ENCODE measurements around the gene CD8B.
"Not testable (repeated sequence)": the region's sequence is repeated elsewhere in the genome, so short reads cannot be mapped to it uniquely, and the experiment has no call there.

The CD8B gene

DNA sequence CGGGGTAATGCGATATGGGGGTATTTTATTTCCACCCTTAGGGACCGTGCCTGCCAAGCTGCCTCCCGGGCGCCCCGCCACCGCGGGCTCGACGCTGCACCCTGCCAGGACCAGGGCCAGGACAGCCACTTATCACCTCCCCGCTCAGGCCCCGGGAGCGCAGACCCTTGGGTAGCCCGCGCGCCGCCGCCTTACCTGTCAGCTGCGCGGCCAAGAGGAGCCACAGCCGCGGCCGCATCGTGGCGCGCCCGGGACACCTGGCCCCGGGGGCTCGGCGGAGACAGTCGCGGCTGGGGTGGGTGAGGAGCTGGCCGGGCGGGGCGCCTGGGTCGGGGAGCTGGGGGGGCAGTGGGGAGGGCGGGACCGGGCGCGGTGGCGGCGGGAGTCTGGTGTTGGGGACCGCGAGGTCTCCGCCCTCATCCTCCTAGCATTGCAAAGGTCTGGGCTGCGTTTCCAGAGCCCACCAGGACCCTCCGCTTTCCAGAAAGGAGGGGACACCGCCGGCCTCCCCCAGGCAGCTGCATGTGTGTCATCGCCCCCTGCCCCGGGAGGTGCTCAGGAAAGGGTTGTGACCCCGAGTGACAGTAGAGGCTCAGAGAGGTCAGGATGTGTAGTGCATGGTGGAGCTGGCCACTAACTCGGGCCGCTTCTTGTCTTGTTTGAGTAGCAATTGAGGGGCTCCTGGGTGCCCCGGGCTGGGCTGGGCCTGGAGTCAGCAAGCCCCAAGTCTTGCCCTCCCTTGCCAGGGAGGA, at the start of gene CD8B:
CD8B (minus strand) TSS at position 259 of the 752 bp plus-strand sequence; CDS start at position 238, 21 bp downstream.
- DNase-seq, result peak; percentile 40

DNA sequence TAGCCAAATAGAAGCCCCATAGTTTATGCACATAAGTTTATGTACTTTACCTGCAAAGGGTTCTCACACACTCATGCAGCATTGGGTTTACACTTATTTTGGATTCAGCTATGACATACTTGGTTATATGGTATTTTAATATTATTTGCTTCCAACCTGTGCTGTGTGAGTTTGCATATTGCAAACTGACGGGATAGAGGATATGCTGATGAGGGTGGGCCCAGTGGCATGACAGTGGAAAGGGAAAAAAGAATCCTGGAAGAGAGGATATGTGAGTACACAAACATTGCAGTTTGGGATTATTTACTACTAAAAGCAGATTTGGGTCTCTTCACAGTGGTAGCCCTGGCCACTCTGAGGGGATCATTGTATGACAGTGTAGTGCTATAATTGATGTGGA, 44.2 kb upstream of the CD8B start:
- DNase-seq, result not testable (repeated sequence)

DNA sequence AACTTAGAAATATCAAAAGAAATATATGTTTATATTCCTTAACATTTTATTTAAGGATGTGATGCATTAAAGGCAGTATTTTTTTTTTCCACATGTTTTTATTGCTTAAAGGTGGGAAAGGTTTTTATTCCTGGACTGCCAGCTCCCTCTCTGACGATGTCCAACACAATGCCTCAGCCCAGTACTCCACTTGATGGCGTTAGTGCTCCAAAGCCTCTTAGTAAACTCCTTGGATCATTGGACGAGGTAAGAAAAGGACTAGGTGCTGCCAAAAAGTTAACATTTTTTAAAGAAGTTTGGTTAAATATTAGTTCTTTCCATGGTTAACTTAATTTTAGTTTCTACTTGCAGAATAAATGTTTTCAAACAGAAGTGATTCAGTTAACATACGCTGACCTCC, 39.0 kb upstream of the CD8B start:
- not testable (repeated sequence) for DNase-seq

DNA sequence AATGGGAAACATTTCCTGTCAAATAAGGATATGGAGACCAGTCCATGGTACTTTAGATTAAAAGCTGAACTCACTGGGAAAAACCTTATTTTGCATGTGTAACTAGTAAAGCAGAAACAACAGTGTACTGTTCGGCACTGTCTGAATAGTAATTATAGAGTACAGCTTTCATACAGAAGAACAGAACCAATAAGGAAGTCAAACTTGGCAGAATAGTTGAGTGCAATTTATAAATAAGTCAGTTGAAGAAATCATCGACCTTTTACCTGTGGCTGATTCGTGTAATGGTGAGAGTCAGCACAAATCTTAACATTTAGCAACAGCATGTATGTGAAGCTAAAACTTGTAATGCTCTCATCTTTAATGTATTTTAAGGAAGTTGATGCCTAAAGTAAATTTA, 24.3 kb upstream of the CD8B start:
- DNase-seq, result not testable (repeated sequence)

DNA sequence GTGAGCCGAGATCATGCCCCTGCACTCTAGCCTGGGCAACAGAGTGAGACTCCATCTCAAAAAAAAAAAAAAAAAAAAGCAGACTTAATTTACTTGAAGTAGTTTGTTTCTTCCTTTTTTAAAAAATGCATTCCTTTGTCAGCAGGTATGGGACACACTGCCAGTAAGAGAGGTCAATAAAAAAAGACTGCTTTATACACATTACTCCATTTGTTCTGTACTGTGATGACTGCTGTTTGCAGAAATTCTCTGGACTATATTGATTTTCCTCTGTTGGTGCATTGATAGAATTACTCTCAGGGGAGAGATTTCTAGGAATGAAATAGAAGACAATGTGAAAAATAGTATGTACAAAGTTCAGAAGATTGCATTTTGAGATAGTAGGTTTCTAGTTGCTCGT, 21.2 kb upstream of the CD8B start:
- DNase-seq, result not testable (repeated sequence)

DNA sequence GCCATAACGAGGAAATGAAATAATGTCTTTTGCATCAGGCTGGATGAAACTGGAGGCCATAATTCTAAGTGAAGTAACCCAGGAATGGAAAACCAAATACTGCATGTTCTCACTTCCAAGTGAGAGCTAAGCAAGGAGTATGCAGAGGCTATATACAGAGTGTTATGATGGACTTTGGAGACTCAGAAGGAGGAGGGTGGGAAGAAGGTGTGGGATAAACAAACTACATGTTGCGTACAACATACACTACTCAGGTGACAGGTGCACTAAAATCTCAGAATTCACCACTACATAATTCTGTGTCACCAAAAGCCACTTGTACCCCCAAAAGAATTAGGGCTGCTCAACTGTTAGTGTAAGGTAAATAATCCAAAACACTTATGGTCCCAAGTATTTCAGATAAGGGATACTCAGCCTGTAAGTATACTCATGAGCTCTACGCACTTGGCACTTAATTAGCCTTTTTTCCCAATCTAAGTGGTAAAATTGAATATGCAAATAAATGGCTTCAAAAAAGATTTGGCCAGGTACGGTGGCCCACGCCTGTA, 20.5 kb upstream of the CD8B start:
- not testable (repeated sequence) for DNase-seq

DNA sequence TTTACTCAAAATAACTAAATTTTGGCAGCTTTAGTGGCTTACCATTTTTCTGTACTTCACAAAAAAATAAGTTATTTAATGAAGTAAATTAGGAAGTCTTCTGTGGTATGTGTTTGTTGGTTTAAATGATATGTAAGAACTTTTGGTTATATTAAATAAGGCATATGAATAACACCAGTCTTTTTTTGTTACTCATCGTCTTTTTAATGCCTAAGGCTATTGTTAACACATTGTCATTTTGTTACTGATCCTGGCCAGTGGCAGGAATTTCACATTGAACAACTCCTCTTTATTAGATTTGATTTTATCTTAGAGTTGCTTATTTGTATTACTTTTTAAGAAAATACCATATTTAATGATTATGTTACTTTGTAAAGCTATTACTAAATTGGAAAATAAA, 17.3 kb upstream of the CD8B start:
- DNase-seq, result not testable (repeated sequence)

DNA sequence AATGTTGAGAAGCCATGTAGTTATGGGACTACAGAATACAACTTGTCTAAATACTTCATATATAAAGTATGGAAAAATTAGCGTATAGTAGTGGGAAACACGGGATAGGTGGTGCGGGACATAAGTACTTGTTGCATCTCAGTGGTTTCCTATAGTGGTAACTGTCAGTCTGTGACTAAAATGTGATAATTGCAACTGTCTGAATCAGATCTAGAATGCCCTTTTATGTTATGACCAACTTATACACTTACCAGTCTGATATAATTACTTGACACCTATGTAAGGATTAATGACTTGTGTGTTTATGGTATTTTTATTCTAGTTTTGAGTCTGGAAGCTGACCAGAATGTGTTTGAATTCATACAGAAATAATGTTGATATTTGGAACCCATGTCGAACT, 9.3 kb upstream of the CD8B start:
- not testable (repeated sequence) for DNase-seq

DNA sequence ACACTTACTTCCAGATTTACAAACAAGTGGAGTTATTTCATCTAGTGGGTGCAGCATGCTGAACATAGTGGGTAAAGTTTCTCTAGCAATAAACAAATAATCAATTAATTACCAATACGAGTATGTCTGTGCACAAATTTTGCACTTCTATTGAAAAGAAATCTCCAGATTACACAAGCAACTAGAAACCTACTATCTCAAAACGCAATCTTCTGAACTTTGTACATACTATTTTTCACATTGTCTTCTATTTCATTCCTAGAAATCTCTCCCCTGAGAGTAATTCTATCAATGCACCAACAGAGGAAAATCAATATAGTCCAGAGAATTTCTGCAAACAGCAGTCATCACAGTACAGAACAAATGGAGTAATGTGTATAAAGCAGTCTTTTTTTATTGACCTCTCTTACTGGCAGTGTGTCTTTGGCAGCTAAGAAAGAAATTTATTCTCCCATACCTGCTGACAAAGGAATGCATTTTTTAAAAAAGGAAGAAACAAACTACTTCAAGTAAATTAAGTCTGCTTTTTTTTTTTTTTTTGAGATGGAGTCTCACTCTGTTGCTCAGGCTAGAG, 7.3 kb upstream of the CD8B start:
- not testable (repeated sequence) for DNase-seq

DNA sequence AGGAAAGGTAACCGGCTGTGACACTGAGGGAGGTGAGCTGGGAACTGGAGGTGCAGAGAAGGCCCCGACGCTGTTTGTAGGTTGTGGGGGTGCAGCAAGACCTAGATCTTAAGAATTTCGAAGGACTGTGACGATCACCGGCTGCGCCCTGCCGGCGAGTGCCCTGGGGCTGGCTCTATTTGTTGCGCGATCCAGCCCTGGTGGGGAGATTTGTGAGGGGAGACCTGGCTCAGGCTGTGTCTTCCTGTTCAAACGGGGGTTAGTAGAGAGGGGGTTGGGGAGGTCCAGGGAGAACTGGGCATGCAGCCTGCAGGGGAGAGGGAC, 656 bp upstream of the CD8B start:
- peak; percentile 44 for DNase-seq

DNA sequence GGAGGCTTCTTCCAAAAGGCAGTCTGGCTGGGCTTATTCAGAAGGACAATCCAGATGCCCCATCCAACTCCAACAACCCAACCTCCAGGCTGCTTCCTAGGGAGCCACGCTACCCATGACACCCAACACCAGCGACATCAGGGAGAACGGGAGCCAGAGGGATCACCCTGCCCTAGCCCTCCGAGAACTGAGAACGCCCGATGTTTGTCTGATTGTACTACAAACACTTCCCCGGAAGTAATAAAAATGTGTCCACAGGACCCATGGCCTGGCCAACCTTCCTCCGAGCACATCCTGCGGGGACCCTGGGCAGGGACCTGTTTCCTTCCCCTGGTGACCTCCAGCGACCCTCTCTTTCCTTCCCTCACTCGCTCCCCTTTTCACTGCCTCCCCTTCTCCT, 511 bp downstream of the CD8B start:
- DNase-seq, result not testable (repeated sequence)

DNA sequence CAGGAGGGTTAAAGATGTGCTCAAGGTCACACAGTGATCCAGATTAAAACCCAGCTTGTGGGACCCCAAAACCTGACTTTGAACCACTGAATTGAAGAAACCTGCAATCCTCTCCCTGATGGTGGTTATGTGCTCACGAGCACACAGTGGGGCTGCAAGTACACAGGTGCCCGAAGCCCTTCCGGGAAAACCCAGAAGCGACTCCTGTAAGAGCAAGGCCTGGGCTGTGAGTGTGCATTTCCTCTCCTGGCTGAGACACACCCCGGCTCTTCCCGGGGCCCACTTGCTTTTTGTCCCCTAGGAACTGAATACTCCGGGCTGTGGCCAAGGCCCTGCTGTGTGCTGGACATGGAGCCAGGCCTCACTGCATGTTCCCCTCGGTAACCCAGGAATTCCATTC, 1.1 kb downstream of the CD8B start:
- DNase-seq, result not testable (repeated sequence)

DNA sequence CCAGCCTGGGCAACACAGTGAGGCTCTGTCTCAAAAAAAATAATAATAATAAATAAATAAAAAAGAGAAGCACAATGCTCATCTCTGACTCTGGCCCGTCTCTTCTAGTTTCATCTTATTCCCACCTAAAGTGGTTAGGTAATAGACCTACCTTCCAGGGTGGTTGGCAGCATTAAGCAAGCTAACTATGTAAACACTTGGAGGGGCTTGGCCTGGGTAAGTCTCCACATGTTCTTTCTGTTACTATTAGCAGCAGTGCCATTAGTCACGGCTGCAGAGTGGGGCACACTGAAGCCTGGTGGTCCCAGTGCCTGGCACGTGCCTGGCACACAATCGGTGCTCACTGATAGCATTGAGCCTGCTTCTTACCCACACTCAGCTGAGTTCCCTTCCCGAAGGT, 4.0 kb downstream of the CD8B start:
- DNase-seq, result not testable (repeated sequence)

DNA sequence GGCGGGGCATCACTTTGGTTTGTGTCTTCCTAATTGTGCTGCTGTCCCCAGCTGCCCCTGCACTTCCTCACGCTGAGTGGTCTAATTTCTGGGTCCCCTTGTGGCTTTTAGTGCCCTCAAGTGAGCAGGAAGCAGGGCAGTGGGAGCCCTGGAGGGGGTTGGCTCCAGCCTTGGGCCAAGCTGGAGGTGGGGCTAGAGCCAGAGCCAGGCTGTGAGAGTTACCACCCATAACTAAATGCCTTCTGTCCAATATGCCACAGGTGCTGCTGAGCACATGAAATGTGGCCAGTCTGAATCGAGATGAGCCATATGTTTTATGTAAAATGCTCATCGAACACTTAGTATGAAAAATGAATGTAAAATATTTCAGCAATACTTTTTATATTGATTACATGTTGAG, 5.2 kb downstream of the CD8B start:
- DNase-seq, result not testable (repeated sequence)

DNA sequence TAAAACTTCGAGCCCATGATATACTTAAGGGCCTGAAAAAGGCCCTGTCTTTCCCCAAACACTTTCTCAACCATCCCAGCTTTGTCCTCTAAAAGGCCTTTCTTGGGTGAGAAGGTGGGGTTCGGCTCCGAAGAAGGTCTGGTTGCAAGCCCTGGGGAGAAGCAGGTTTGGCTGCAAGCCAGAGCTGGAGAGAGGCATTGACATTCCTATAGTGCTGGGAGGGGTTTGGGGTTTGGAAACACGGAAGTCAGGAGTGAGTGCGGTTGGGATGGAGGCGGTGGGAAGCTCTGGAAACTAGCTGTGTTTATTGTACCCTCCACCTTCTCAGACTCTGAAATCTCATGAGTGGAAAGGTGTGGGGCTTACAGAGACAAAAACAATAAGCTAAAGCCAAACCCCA, 5.7 kb downstream of the CD8B start:
- not testable (repeated sequence) for DNase-seq

DNA sequence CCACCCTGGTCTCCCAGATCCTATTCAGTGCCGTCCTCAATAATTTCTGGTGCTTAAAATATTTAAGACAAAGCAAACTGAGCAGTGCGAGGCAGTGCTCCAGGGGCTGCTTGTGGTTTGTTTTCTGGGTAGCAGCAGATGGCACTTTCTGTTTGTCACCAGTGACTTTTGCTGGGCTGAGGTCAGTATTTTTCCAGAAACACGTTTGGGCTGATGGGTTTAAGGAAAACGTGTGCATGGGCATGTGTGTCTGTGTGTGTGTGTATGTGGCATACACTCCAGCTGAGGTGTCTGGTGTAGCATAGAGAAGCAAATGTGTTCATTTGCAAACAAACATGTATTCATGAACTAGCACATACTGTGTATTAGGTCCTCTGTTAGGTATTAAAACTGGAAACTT, 10.1 kb downstream of the CD8B start:
- DNase-seq, result not testable (repeated sequence)

DNA sequence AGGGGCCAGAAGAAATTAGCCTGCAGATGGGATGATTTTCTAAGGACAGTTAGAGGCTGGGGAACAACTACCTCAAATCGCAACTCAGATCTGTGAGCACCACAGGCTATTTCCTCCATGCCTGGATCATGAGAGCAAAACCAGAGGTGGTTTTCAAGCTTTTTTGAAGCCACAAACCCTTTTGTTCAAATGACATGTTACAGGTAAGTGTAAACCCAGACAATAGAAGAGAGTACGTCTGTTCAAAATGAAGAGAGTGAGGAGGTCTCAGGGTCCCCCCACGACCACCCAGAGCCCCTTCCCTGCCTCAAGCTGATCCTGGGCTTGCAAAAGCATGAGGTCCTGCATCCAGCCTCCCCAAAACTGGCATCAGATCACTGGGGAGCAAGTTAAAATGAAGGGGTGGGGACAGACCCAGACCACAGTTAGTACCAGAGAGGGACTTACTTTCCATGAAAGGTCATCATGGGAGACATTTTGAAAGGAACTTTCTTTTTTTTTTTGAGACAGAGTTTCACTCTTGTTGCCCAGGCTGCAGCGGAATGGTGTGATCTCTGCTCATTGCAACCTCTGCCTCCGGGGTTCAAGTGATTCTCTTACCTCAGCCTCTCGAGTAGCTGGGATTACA, 19.0 kb downstream of the CD8B start:
- not testable (repeated sequence) for DNase-seq

DNA sequence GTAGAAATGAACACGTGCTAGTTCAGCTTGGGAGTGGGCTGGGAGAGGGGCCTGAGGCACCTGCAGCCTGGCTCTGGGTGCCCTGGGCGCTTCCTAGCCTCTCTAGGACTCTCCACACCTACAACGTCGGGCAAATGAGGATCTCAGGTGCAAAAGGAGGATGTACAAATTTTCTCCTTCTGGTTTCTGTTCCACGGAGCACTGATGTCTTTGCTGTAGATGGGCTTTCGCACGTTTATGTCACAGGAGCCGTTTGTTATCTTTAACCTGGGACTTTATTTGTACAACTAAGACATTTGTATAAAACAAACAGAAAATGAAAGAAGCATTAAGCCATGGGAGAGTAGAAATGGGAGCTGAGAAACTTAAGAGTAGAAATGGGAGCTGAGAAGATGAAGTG, 20.4 kb downstream of the CD8B start:
- not testable (repeated sequence) for DNase-seq

DNA sequence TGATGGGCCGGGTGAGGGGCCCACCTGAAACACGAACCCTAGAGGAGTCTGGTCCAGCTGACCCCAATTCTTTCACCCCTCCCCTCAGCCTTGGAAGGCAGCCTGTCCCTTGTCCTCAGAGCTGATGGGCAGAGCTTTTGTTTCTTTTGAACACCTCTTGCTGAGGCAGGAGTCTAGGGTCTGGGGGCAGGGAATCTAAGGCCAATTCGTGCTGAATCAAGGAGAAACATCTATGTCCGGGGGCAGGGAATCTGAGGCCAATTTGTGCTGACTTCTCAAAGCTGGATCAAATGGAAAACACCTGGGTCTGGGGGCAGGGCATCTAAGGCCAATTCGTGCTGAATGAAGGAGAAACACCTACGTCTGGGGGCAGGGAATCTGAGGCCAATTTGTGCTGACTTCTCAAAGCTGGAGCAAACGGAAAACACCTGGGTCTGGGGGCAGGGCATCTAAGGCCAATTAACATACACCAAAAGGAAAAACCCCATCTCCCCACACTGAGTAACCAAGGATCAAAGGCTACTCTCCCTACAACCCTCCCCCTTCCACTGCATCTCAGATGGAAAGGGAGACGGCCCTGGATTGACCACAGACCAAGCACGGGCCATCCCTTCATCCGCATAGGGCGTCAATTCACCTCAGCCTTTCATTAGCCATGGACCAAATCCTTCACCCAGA, 21.7 kb downstream of the CD8B start:
- DNase-seq, result not testable (repeated sequence)

DNA sequence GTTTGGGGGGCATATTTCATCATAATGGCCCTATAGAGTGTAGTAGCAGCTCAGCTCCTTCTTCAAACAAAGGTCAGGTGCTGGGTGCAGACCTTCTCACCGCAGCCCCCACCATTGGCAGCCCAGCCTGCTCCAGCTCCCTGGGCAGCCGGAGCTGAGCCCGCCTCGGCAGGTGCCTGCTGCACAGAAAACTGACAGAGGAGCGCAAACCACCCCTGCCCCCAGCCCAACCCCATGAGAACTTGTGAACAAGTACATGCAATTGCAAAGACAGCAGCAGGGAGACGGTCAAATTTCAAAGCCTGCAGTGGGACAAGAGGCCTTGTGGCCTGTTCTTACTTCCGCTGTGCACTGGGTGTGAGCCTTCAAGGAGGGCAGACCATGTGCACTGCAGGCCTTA, 22.2 kb downstream of the CD8B start:
- DNase-seq, result not testable (repeated sequence)

DNA sequence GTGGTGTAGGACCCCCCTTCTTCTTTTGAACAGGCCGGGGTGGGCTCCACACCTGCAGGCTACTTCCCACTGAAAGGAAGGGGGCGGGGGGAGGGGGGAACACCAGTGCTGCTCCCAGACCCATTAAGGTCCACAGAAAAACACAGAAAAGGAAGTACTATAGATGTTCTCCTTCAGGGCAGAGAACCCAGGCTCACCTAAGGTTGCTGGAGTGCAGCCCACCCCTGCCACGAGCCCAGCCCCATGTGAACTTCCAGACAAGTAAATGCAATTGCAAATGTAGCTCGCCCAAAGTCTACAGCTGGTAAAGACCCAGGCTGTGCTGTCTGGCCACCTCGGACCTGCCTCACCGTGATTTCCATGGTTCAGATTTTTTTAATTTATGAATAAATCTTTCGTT, 24.0 kb downstream of the CD8B start:
- DNase-seq, result not testable (repeated sequence)

DNA sequence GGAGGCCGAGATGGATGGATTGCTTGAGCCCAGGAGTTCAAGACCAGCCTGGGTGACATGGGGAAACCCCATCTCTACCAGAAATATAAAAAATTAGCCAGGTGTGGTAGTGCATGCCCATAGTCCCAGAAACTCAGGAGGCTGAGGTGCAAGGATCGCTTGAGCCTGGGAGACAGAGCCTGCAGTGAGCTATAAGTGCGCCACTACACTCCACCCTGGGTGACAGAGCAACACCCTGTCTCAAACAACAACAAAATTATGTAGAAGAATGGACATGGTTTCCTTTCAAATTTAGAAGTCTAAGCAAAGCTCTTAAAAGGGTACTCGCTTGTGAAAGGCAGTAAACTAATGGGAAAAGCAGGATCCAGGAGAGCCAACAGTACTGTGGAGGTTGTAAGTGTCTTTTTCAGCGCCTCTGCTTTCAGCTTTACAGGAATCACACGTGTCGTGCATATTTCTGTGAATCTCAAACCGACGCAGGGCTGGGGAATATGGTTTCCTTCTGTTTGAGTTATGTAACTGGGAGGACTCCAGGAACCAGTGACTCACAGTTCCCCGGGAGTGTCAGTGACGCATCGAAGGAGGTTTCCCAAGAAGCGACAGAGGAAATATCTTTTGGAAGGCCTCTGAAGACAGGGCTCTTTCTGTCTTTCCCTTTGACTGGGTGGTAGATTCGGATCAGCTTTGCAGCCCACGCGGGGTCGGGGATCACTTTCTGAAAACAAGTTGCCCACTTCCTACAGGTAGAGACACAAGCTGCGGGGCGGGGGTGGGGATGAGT, 24.6 kb downstream of the CD8B start:
- peak; percentile 68 for DNase-seq

DNA sequence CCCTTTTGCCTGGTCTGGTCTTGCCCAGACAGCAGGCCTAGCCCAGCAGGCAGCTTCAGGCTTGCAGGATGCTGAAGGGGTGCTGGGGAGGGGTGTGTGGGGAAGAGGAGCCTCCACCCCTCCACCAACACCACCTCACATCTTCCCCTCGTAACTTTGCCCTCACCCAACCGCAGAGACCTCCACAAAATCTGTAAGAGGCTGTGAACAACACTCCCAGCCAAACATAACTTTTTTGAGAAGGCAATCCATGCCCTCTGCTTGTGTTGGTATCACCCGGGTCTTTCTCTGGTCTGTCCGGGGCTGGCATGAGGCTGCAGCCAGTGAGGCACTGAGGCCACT, 26.2 kb downstream of the CD8B start:
- DNase-seq, result not testable (repeated sequence)

All from activated CD8-positive, alpha-beta memory T cell treated with anti-CD3 and anti-CD28 coated beads, Interleukin-2, amount 50 U/mL, for 4 hours (primary cell).